Activated T-cell treated with anti-CD3 and anti-CD28 coated beads for 24 hours (primary cell): ENCODE results near the gene SH3RF2.

ENCODE experiments used
- DNase-seq: peaks from one replicate; pipeline ENCODE4 v3.0.0-alpha.2; 2020; ENCODE audit warnings: low read depth

Gene SH3RF2

DNA sequence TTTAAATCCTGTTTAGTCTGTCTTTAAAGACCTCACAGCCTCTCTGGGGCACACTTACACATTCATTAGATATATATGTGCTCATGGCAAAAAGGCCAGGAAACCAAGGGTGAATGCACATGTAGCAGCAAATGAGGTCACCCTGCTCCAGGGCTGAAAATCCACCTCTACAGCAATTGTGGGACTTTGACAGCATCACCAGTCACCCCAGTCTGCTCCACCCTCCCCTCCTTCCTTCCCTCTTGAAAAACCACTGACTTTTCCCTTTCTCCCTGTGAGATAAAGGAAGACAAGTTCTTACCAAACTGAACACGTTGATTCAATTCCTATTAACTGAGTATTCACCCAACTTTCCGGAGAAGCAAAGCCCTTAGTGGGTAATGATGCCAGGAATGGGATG is 15.2 kb upstream of the SH3RF2 start:
- no peak for DNase-seq

DNA sequence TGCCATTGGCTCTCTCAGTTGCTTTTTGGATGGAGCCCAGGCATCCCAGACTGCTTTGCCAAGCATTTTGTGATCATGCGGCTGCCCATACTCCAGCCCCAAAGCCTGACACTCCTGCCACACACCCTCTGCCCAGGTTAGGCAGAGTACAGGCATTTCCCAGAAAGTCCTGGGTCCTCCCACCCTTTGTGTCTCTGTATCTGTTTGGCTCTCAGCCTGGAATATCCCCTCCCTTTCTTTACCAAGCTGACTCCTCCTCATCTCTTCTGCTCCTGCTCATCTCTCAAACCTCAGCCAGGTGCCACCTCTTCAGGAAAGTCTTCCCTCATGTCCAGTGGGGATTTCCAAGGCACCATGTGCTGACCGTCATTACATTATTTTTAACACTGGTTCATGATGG is 14.3 kb upstream of the SH3RF2 start:
- no peak for DNase-seq

DNA sequence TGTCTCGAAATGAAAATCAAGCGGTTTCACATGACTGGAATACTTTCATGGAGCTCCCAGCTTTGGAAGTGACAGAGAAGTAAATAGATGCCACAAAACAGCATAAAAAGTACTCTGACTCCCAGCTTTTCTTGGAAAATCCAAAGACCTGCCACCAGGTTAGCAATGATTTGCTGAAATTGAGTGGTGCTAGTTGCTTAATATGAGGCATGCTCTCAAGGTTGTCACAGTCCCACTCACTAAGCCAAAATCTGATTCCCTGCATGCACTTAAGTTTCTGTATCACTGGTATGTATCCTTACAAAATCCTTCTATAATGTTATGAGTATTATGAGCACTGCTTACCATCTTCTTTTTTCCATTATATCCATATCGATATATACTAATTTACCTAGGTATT is 13.0 kb upstream of the SH3RF2 start:
- DNase-seq: no peak

DNA sequence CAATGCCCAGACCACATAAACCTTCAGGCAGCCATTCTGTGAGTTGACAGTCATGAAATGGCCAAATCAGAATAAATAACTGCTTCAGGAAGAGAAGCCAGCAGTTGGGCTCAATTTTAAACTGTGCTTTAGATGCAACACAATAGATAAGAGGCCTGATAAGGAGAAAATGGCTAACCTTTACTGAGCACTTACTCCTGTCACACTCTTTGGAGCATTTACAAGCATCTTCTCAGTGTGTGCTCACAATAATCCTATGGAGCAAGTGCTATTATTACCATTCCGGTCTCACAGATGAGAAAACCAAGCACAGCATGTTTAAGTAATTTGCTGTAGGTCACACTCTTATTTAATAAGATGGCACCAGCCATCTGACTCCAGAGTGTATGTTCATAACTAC is 11.5 kb upstream of the SH3RF2 start:
- no peak for DNase-seq

DNA sequence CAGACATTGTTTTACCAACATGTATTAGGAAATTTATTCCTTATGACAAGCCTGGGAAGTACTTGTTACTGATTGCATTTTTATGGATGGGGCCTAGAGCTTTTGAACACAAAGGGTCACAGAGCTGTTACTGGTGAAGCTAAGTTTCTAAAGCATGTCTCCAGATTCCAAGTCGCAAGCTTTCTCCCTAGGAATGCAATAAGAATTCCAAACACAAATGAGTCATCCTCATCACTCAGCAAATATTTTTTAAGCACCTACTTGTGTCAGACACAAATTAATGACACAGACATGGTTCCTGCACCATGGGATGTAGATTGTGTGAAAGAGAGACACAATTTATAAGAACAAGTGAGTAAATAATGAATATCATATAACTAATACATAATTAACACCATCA is 11.0 kb upstream of the SH3RF2 start:
- no peak for DNase-seq

DNA sequence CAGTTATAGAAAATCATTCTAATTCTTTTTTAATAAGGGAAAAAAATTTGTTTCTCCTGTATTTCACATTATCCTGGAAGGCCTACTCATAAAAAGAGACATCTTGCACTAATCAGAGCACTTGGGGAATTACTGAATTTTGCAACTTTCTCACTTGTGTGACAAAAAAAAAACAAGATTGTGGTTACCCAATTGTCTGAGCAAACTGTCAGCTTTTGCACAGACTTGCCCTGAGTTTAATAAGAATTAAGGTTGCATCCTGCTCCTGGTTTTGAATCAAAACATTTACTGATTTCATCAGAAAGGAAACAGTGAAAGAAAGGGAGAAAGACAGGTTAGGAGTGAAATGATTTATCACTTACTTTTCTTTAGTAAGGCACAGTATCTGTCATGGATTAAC is 10.6 kb upstream of the SH3RF2 start:
- no peak for DNase-seq

DNA sequence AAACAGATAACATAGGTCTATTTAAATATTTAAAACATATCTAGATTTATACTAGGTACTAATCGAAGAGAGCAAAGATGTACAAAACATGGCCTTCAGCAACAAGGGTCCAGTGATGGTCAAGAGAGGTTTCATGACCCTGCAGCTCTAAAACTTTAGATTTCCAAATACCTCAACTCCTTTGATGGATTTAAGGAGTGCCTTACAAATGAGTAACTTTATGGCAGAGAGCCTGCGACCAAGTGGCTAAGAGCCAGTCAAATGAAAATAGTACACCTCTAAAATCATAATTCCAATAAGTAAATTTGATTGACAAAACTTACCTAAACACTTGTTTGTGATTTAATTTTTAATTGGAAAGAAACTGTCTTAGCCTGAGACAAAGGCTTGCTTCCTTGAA is 4.7 kb upstream of the SH3RF2 start:
- no peak for DNase-seq

DNA sequence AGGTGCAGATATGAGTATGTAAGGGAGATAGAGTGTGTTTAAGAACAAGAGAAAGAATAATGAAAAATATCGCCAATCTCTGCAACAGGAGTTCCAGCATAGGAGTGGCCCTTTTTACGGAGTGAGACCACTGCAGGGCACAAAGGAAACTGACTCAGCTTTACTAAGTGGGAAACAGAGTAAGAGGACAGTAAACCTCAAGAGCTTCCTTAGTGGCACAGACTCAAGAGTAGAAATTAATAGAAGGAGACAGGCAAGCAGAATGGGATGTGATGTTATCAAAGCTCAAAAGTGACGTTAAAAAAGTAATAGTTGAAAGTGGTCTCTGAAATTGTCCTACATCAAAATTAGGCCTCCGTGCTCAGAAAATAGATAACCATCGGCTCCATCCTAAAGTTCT is 2.1 kb upstream of the SH3RF2 start:
- DNase-seq: no peak

DNA sequence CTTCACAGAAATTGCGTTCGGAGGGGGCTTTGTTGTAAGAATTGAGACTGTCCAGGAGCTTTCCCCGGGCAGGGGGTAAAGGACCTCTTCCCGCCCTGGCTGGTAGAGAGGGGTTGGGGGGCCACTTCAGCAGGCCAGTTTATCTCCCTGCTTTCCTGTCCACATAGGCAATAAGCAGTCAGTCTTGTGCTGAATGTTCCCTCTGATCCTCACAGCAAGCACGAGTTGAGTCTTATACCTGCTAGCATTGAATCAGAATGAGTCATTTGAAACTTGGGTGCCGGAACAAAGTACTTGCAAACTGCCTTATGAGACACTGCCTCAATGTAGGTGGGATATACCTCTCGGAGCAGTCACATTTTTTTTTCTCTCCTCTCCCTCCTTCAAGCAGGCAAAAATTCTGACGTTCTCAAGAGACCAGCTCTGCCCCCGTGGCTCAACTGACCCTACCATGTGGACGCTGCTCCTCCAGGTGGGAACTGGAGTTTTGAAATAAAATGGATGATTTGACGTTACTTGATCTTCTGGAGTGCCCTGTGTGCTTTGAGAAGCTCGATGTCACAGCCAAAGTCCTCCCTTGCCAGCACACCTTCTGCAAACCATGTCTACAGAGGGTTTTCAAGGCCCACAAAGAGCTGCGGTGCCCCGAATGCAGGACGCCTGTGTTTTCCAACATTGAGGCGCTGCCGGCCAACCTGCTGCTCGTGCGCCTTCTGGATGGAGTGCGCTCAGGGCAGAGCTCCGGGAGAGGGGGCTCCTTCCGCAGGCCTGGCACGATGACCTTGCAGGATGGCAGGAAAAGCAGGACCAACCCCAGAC is 1.3 kb downstream of the SH3RF2 start:
- DNase-seq: no peak

DNA sequence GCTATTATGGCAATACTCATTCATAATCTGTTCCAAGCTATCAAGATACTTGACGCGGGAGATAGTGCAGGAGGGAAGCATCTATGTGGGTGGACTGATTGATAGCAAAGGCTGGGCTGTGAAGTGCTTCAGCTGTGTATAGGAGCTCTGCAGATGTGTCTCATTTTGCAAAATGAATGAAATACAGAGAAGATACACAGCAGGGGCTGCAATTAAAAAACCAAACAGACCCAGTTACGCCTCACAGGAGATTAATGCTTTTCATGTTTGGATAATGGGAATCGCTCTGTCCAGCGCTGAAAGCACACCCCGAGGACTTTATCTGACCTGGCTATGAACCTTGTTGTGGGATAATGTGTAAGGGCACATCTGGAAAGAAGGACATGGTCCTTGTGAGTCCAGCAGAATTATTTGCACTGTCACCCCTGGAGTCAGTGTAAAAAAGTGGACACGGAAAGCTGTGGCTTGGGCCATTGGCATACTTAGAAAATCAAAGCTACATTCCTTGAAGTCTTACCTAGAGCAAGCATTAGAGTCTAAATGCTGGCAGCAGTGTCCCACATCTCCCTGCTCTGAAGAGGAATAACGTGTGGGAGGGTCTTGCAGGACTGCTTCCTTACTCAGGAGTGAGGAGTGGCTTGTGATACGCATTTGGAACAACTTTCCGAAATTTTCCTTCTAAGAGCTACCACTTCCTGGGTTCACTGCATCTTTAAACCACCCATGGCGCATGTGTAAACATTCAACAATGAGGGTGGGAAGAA is 2.6 kb downstream of the SH3RF2 start:
- no peak for DNase-seq

DNA sequence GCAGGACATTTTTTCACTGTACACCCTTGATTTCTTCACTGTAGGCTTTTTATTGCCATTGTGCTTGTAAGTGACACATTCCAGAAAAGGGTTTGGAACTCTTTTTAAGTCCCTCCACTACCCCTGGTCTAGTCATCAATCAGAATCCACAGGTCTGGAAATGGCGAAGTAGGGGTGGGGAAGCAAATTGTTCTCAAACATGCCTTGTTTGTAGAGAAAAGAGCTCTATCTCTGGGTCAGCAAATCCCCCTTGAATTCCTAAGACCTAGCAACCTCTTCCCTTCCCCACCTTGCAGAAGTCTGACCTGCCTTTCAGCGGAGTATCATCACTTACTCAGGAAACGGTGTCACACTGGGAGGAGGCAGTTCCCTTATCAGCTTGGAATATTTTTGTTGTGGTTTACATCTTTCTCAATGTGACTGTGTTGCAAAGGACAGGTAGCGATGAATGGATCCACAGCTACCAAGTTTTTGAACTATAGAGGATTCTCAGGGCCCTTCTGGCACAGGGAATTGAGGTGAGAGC is 3.2 kb downstream of the SH3RF2 start:
- no peak for DNase-seq

DNA sequence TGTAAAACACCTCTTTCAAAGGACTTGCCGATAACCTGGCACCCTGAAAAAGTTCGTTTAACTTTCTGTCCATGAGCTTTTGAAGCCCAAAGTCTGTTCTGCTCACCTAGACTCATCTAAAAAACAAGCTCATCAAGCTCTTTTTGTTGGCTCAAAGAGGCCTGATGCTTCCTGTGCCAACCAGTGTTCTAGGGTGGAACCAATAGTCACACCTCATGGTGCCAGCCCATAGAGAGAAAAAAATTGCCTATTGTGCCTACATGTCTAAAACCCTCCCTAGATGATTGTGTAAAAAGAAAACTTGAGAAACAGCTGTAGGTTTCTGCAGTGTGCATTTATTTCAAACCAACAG is 4.7 kb downstream of the SH3RF2 start:
- no peak for DNase-seq

DNA sequence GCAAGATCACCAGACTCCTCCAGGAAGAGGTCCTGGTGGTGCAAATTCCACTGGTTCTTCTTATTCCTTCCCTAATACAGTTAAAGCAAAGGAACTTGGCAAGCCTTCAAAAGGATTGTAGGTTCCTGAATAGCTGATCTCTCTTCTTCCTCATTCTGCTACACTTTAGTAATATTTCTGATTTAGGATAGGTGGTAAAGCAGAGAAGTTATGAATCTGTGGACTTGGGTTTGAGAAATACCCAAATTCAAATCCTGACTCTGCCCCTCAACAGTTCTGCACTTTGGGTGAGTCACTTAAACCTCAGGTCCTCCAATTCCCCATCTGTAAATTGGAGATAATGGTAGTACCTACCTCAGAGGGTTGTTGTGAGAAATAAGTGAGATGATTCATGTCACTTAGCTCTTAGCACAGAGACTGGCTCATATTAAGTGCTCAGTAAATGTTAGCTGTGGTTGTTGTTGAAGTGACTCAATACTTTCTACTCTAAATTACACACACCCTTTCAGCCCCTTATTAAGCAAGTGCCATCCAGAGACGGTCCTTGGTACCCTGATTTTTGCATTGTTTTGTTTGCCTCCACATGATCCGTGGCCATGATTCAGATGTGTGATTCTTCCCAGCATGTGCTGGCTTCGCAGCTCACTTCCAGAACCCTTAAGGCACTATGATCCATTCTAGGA is 5.2 kb downstream of the SH3RF2 start:
- no peak for DNase-seq

DNA sequence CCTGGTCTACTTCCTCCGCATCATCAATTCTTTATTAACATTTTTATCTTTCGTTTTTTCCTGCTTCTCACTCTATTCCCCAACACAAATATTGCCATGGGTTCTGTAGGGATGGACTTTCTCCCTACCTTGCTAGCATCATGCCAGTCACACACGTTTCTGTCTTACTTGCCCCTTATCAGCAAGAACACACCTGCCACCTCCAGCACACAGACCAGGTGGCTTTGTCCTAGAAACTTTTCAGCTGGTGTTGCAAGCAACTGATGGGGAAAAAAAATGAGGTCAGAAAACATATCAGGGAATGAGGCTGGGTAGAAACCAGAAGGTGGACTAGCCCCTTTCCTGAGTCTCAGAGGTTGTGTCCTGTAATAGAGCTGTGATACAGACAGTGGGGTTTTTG is 5.8 kb downstream of the SH3RF2 start:
- no peak for DNase-seq

DNA sequence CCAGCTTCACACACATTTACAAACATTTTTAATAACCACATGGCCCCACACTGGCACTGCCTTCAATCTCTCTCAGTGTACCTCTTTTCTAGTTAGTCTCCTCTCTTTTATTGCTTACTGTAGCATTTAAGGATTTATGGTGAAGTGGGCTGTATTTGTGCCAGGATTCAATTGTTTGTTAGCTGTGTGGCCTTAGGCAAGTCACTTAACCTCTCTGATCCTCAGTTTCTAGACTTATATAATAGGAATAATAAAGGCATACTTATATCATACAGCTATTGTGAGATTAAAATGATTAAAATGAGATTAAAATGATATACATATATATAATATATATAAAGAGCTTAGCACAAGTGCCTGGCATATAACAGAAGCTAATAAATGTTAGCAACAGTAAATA is 6.4 kb downstream of the SH3RF2 start:
- no peak for DNase-seq

DNA sequence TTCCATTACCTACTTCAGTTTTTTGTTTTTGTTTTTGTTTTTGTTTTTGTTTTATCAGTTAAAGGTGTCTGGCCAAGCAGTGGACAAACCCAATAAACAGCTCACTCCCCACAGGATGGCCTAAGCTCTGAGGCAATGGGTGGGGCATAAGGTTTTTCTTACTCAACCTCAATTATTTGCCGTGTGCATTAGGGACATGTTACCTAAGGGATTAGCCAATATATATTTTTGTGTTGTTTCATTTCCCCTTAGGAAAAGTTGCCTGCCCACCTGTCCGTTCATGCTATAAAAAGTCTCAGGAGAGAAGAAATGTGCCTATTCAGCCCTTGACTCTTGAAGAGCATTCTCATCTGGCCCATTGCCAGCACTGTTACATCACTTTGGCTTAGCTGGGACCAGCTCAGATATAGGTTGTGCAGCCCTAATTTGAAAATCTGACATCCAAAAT is 7.3 kb downstream of the SH3RF2 start:
- no peak for DNase-seq

DNA sequence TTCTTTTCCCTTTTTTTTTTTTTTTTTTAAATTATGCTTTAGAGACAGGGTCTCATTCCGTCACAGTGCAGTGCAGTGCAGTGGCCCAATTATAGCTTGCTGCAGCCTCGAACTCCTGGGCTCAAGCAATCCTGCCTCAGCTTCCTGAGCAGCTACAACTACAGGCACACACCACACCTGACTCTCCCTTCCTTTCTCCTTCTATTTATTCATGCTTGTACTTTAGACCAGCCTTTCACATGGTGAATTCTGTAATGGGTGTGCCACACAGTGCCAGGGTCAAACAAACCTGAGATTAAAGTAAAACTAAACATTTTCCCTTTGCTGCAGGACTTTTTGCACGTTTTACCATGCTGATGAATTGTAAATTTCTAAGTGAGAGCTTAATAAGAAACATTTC is 8.0 kb downstream of the SH3RF2 start:
- DNase-seq: no peak

DNA sequence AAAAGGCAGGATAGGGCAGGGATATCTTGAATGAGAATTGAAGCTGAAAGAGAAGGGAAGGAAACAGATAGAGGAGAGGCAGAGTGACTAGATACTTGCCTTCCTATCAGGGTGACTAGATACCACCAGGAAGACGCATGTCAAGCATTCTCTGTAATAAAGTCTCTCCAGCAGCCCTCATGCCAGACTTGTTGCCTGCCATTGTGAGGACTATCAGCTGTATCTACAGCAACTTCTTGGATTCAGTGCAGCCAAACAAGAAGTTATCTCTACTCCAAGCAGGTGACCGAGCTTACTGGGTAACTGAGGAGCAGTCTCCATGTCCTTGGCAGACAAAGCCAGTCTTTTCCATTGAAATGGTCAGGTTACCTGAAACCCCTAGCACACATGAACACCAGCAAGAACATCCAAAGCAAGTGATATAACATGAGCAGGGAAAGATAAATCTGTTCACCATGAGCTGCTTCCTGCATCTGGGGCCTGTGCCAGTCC is 9.3 kb downstream of the SH3RF2 start:
- DNase-seq: no peak

DNA sequence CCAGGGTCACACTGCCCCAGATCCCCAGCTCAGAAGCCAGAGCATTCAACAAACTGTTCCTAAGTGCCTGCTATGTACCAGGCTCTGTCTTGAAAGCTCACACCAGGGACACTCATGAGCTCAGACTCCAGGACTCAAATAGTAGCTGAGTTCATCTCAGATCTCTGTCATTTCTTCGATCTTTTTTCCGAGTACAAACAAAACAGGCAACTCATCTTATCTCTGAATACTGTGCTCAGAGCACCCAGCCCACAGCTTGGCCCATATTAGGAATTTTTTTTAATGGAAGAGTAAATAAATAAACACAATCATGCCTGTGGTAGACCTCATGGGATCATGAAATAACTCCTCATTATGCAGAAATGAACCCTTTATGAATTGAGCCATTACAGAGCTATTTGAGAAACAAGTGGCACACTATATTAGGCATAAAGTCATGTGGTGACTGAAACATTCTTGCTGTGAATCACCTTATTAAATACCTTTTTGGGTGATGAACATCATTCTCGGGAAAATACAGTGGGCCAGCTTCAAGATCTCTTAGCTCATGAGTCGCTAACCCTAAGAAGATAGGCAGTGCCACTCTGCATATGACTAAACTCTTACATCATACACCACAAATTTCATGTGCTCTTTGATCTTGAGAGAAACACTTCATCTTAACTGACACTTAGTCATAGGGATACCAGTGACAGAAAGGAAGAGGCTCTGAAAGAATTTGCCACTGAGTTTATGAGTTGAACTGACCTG is 9.9 kb downstream of the SH3RF2 start:
- DNase-seq: no peak

DNA sequence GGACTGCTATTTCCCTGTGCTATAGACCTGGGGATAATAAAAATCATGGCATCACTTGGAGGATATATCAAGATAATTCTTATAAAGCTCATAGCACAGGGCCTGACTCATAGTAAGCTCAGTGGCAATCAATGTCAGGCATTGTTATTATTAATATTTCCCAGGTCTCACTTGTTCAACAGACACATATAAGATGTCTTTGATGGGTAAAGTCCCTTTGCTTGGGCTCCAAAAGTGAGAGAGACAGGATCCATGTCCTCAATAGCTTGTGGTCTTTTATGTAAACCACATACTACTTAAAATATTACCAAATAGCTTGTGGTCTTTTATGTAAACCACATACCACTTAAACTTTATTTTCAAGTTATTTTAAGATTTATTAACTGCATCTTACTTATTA is 11.2 kb downstream of the SH3RF2 start:
- DNase-seq: no peak

DNA sequence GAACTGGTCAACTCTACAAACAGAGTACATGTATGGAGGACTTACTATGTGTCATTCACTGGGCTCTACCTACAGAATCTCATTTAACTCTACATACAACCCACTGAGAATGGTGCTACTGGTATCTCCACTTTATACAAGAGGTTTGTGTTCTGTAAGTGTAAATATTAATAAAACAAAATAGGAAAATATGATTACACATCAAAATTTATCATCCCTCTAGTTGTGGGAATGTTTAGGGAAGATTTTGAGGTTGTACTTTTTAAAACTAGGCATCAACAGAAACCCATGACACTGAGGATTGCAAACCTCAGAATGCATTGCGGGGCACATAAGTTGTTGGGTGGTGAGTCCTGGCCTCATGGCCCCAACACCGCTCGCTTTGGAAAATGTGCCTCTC is 11.7 kb downstream of the SH3RF2 start:
- no peak for DNase-seq

DNA sequence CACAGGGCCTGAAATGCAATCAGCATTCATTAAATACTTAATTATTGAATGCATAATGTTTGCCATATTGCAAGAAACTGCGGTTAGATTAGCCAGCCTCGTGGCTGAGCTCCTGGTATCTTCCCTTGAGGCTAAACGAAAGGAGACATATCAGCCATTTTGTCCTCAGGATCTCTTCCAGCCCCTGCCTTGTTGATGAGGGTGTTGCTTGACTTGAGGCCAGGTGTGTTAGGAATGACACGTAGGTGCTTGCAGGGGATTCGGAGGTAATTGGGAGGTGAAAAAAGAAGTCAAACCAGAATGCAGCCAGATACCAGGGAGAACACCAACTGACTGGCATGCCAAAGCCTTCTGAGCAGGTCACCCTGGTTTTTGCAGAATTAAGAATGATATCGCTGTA is 12.5 kb downstream of the SH3RF2 start:
- no peak for DNase-seq
